Smooth muscle cell (in vitro differentiated cells): Measurements from ENCODE around the gene HTT. TPM values are rescaled to one million over a fixed set of nuclear protein-coding genes. Genes with fewer than 3 reads are reported as not detected.
A peak's percentile ranks its signal among the peaks of the same experiment; 100 is the strongest.

Experiments
- DNase-seq: peaks from one replicate; lab custom pipeline; 2025; ENCODE audit not compliant: unreplicated experiment; lab: John Stamatoyannopoulos, UW
- H2AFZ ChIP-seq: fragments of 200-600 bp; sonication (generic); 2 replicates; pipeline ENCODE4 v1.6.0; 2016; ENCODE audit warnings: antibody characterized with exemption, low read depth, mild to moderate bottlenecking
- H3F3A ChIP-seq: fragments of 200-600 bp; sonication (generic); 2 replicates; pipeline ENCODE4 v1.6.0; 2017; ENCODE audit warnings: antibody characterized with exemption, low read depth
- H3K27ac ChIP-seq: fragments of 200-600 bp; sonication (generic); 2 replicates; pipeline ENCODE4 v1.5.1; 2016; ENCODE audit warnings: low read depth, mild to moderate bottlenecking
- H3K27me3 ChIP-seq: fragments of 200-600 bp; sonication (generic); 2 replicates; pipeline ENCODE4 v1.6.1; 2016; ENCODE audit warnings: low read depth, mild to moderate bottlenecking
- H3K36me3 ChIP-seq: fragments of 200-600 bp; sonication (generic); 2 replicates; pipeline ENCODE4 v1.5.1; 2016; ENCODE audit warnings: low read depth
- H3K4me1 ChIP-seq: fragments of 200-600 bp; sonication (generic); 2 replicates; pipeline ENCODE4 v1.5.1; 2016; ENCODE audit warnings: low read depth
- H3K4me2 ChIP-seq: fragments of 200-600 bp; sonication (generic); 2 replicates; pipeline ENCODE4 v1.6.0; 2016; ENCODE audit warnings: mild to moderate bottlenecking
- H3K4me3 ChIP-seq: fragments of 200-600 bp; sonication (generic); 2 replicates; pipeline ENCODE4 v1.5.1; 2016; ENCODE audit warnings: mild to moderate bottlenecking
- H3K79me2 ChIP-seq: fragments of 200-600 bp; sonication (generic); 2 replicates; pipeline ENCODE4 v1.6.0; 2016; ENCODE audit warnings: low read depth, mild to moderate bottlenecking
- H3K9ac ChIP-seq: fragments of 200-600 bp; sonication (generic); 2 replicates; pipeline ENCODE4 v1.6.0; 2016; ENCODE audit warnings: low read depth
- H3K9me3 ChIP-seq: fragments of 200-600 bp; sonication (generic); replicated peaks from 2 replicates; pipeline ENCODE4 v1.5.1; 2016; ENCODE audit warnings: low read depth
- H4K20me1 ChIP-seq: fragments of 200-600 bp; sonication (generic); 2 replicates; pipeline ENCODE4 v1.6.0; 2016; ENCODE audit warnings: low read depth
- CTCF ChIP-seq: fragments of 200-600 bp; sonication (generic); IDR thresholded peaks from 2 replicates; pipeline ENCODE4 v1.5.1; 2017; ENCODE audit warnings: borderline replicate concordance, mild to moderate bottlenecking, antibody characterized with exemption; ENCODE audit not compliant: insufficient read depth, poor library complexity, severe bottlenecking
- WGBS: methylation state at CpG from one replicate; pipeline ENCODE4 v1.1.7; 2016; ENCODE audit warnings: low lambda C conversion rate; 5-methylcytosine and 5-hydroxymethylcytosine counted together
- polyA plus RNA-seq: library from polyadenylated mRNA; unstranded; fragments of >200 nt; fragmentation: Nextera tagmentation; extraction: Ambion mirVana; gene quantifications from 2 replicates; pipeline ENCODE4 v1.2.1, GENCODE V29; 2016
- total RNA-seq: library from RNA; depleted of rRNA; stranded (reverse); fragments of >200 nt; gene quantifications from 2 replicates; pipeline ENCODE4 v1.2.3, GENCODE V29; 2014

The HTT gene
- total and polyA plus RNA-seq, 2 experiments from 2014 or later, result 7.1 to 16.4 TPM

GRCh38 chr4:3070709-3071500, 3.6 kb upstream of the HTT start:
- Histone ChIP-seq H3K4me3 (no peak overlapping the region), H3K9me3 (no peaks in the 10 kb centered on the region), H4K20me1 (peaks cover 3% of the 10 kb centered on the region), H3K27ac (no peak overlapping the region), H3F3A (no peaks in the 10 kb centered on the region), H3K36me3 (no peaks in the 10 kb centered on the region), H2AFZ (peak overlapping the region; percentile 19), H3K9ac (no peak overlapping the region), H3K27me3 (no peaks in the 10 kb centered on the region), H3K79me2 (peaks cover 3% of the 10 kb centered on the region), H3K4me2 (no peak overlapping the region), H3K4me1 (peaks cover 7% of the 10 kb centered on the region)
- TF ChIP-seq CTCF, result no peak
- WGBS, result 86% methylated on average over 3 of the region's 3 CpGs
- no peak for DNase-seq

- Histone ChIP-seq H2AFZ (no peak overlapping the region), H3K4me2 (no peak overlapping the region), H3K9me3 (no peaks in the 10 kb centered on the region), H3K4me3 (no peak overlapping the region), H4K20me1 (peaks cover 12% of the 10 kb centered on the region), H3K27ac (no peak overlapping the region), H3K79me2 (peaks cover 12% of the 10 kb centered on the region), H3K4me1 (peaks cover 16% of the 10 kb centered on the region), H3F3A (no peaks in the 10 kb centered on the region), H3K9ac (no peak overlapping the region), H3K36me3 (no peaks in the 10 kb centered on the region), H3K27me3 (no peaks in the 10 kb centered on the region)
- no peak for TF ChIP-seq CTCF
- DNase-seq, result no peak
- 92% methylated on average over 7 of the region's 7 CpGs for WGBS
Observed at GRCh38 chr4:3071811-3072210, 2.7 kb upstream of the HTT start.

GRCh38 chr4:3073158-3074077, 1.1 kb upstream of the HTT start:
- DNase-seq, result no peak

More at GRCh38 chr4:3073158-3074077, 1.1 kb upstream of the HTT start:
- WGBS, result 25% methylated on average over 40 of the region's 54 CpGs
- Histone ChIP-seq H4K20me1 (peaks cover 28% of the 10 kb centered on the region), H2AFZ (peak overlapping the region; percentile 75), H3K27ac (no peak overlapping the region), H3F3A (no peaks in the 10 kb centered on the region), H3K4me3 (peak overlapping the region; percentile 61), H3K9me3 (no peaks in the 10 kb centered on the region), H3K36me3 (no peaks in the 10 kb centered on the region), H3K27me3 (no peaks in the 10 kb centered on the region), H3K9ac (no peak overlapping the region), H3K4me1 (peaks cover 16% of the 10 kb centered on the region), H3K4me2 (peak overlapping the region; percentile 95), H3K79me2 (peaks cover 28% of the 10 kb centered on the region)
- peak; percentile 6 for TF ChIP-seq CTCF
